HG02610 (cell line): ENCODE data around the gene FAU.
"Not testable (repeated sequence)": the region's sequence is repeated elsewhere in the genome, so short reads cannot be mapped to it uniquely, and the experiment has no call there.

Experiments
- ATAC-seq: cut with Tn5 transposase; IDR thresholded peaks from one replicate; pipeline ENCODE4 v1.9.1; 2021; ENCODE audit warnings: mild to moderate bottlenecking, moderate library complexity; ENCODE audit not compliant: unreplicated experiment

The FAU gene

GRCh38 chr11:65121865-65122696 lies at the start of gene FAU, which contains the start of gene MRPL49:
Gene FAU, minus strand, starts transcription at chr11:65122134. Its CDS starts 321 bp downstream, at chr11:65121813.
Gene MRPL49, plus strand, starts transcription at chr11:65122321. Its CDS starts 26 bp downstream, at chr11:65122347.
- peak; percentile 70 for ATAC-seq

- ATAC-seq: no peak
Observed at GRCh38 chr11:65170058-65170534, 48.2 kb upstream of the FAU start, which contains the start of gene SPDYC. Gene SPDYC, plus strand, starts transcription at chr11:65170233. Its CDS starts 1,125 bp downstream, at chr11:65171358.

- no peak for ATAC-seq
Observed at GRCh38 chr11:65169164-65169641, 47.3 kb upstream of the FAU start.

- no peak for ATAC-seq
Observed at GRCh38 chr11:65167656-65168055, 45.7 kb upstream of the FAU start.

GRCh38 chr11:65166893-65167292 lies 45.0 kb upstream of the FAU start:
- ATAC-seq: no peak

GRCh38 chr11:65165410-65166317 lies 43.7 kb upstream of the FAU start:
- ATAC-seq: no peak

- no peak for ATAC-seq
Observed at GRCh38 chr11:65163684-65164083, 41.8 kb upstream of the FAU start.

- no peak for ATAC-seq
Observed at GRCh38 chr11:65160643-65161042, 38.7 kb upstream of the FAU start.

- ATAC-seq: peak; percentile 64
Observed at GRCh38 chr11:65159012-65159411, 37.1 kb upstream of the FAU start.

GRCh38 chr11:65157336-65157735 lies 35.4 kb upstream of the FAU start:
- ATAC-seq: no peak

GRCh38 chr11:65156926-65157325 lies 35.0 kb upstream of the FAU start:
- ATAC-seq: no peak

GRCh38 chr11:65156256-65156655 lies 34.3 kb upstream of the FAU start:
- ATAC-seq: no peak

GRCh38 chr11:65152122-65152521 lies 30.2 kb upstream of the FAU start:
- ATAC-seq: no peak

- no peak for ATAC-seq
Observed at GRCh38 chr11:65151331-65151899, 29.5 kb upstream of the FAU start.

GRCh38 chr11:65150509-65151299 lies 28.8 kb upstream of the FAU start:
- ATAC-seq: peak; percentile 66

GRCh38 chr11:65150131-65150508 lies 28.2 kb upstream of the FAU start:
- not testable (repeated sequence) for ATAC-seq

- ATAC-seq: no peak
Observed at GRCh38 chr11:65148657-65149056, 26.7 kb upstream of the FAU start.

GRCh38 chr11:65147352-65148075 lies 25.6 kb upstream of the FAU start:
- no peak for ATAC-seq

- ATAC-seq: no peak
Observed at GRCh38 chr11:65141896-65142494, 20.1 kb upstream of the FAU start.
